Sigmoid colon (tissue), 4 donors: Measurements from ENCODE around the gene CD99L2.

Experiments used
- POLR2A ChIP-seq, 2 donors: fragments of 450-650 bp; IDR thresholded peaks; one replicate each; pipeline ENCODE4 v1.6.1; 2016; ENCODE audit warnings: antibody characterized with exemption in 2 of 2, mild to moderate bottlenecking in 2 of 2, moderate library complexity in 2 of 2
- POLR2AphosphoS5 ChIP-seq, 4 donors: sonication (generic); formaldehyde crosslinking; IDR thresholded peaks; one replicate each; pipeline ENCODE4 v1.6.1; 2017; ENCODE audit warnings: antibody characterized with exemption in 4 of 4
- TF ChIP-seq, protein P1 (sequence below), 4 experiments: fragments of 450-650 bp in 3 of 4; fragments of 200-600 bp in 1 of 4; IDR thresholded peaks; one replicate each; pipeline ENCODE4 v1.5.1; 2016 to 2019; ENCODE audit warnings: antibody characterized with exemption in 4 of 4, mild to moderate bottlenecking in 3 of 4, moderate library complexity in 2 of 4

DNA sequence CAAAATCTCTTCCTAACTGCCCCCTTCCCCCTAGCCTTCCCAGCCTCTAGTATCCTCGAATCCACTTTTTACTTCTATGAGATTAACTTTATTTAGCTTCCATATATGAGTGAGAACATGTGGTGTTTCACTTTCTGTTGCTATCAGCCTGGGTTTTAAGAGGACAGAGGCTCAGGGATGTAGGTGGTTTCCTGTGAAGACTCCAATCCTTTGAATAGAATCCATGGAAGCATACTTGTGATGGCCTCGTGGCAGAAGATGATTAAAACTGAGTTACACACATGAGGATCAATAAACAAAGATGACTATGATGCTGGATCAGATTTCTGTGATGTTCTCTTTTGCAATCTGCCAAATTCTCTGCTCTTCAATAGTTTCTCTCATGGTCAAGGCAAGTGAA, 29.8 kb downstream of the CD99L2 start:
- TF ChIP-seq, protein P1, sequence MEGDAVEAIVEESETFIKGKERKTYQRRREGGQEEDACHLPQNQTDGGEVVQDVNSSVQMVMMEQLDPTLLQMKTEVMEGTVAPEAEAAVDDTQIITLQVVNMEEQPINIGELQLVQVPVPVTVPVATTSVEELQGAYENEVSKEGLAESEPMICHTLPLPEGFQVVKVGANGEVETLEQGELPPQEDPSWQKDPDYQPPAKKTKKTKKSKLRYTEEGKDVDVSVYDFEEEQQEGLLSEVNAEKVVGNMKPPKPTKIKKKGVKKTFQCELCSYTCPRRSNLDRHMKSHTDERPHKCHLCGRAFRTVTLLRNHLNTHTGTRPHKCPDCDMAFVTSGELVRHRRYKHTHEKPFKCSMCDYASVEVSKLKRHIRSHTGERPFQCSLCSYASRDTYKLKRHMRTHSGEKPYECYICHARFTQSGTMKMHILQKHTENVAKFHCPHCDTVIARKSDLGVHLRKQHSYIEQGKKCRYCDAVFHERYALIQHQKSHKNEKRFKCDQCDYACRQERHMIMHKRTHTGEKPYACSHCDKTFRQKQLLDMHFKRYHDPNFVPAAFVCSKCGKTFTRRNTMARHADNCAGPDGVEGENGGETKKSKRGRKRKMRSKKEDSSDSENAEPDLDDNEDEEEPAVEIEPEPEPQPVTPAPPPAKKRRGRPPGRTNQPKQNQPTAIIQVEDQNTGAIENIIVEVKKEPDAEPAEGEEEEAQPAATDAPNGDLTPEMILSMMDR (IDR thresholded peaks at IDR 0.05) = no peak
- TF ChIP-seq POLR2A (IDR thresholded peaks at IDR 0.05) (no peak), POLR2AphosphoS5 (IDR thresholded peaks at IDR 0.05) (no peak)
